GM19395 (cell line): ENCODE data around the gene VPS18.

Source experiments
- ATAC-seq: cut with Tn5 transposase; IDR thresholded peaks from one replicate; pipeline ENCODE4 v1.9.1; 2021; ENCODE audit warnings: mild to moderate bottlenecking, moderate library complexity; ENCODE audit not compliant: unreplicated experiment

Gene VPS18

GRCh38 chr15:40934457-40934856 lies 40.2 kb downstream of the VPS18 start:
- ATAC-seq = no peak

GRCh38 chr15:40936234-40936708 lies 42.0 kb downstream of the VPS18 start:
- no peak for ATAC-seq

- ATAC-seq = no peak
Observed at GRCh38 chr15:40936709-40937666, 42.7 kb downstream of the VPS18 start.

- ATAC-seq = no peak
Observed at GRCh38 chr15:40937762-40938535, 43.7 kb downstream of the VPS18 start.

- no peak for ATAC-seq
Observed at GRCh38 chr15:40938536-40938870, 44.3 kb downstream of the VPS18 start.

GRCh38 chr15:40940296-40940801 lies 46.1 kb downstream of the VPS18 start:
- no peak for ATAC-seq

- ATAC-seq = no peak
Observed at GRCh38 chr15:40941068-40941527, 46.8 kb downstream of the VPS18 start.

- ATAC-seq = peak; percentile 62
Observed at GRCh38 chr15:40941528-40942336, 47.5 kb downstream of the VPS18 start.

GRCh38 chr15:40942337-40942854 lies 48.1 kb downstream of the VPS18 start:
- ATAC-seq = no peak

GRCh38 chr15:40942878-40943277 lies 48.6 kb downstream of the VPS18 start:
- no peak for ATAC-seq

- no peak for ATAC-seq
Observed at GRCh38 chr15:40943764-40944365, 49.6 kb downstream of the VPS18 start.

GRCh38 chr15:40944510-40945296 lies 50.5 kb downstream of the VPS18 start:
- ATAC-seq = no peak

GRCh38 chr15:40948706-40949473 lies 54.6 kb downstream of the VPS18 start:
- ATAC-seq = no peak

GRCh38 chr15:40949756-40950207 lies 55.5 kb downstream of the VPS18 start:
- no peak for ATAC-seq

GRCh38 chr15:40951764-40952163 lies 57.5 kb downstream of the VPS18 start:
- no peak for ATAC-seq

GRCh38 chr15:40952301-40952900 lies 58.2 kb downstream of the VPS18 start:
- ATAC-seq = peak; percentile 6

GRCh38 chr15:40952901-40953712 lies 58.9 kb downstream of the VPS18 start, which contains the start of gene CHAC1:
TSS of gene CHAC1 (plus strand) at chr15:40953471. CDS start at chr15:40953584, 113 bp downstream.
- peak; percentile 92 for ATAC-seq
